RPMI8226 (cell line): ENCODE data around the gene PTPRU.
"Not testable (repeated sequence)": the region's sequence is repeated elsewhere in the genome, so short reads cannot be mapped to it uniquely, and the experiment has no call there.

Experiments used
- DNase-seq: peaks from one replicate; pipeline ENCODE4 v3.0.0-alpha.2; 2015

Gene PTPRU

DNA sequence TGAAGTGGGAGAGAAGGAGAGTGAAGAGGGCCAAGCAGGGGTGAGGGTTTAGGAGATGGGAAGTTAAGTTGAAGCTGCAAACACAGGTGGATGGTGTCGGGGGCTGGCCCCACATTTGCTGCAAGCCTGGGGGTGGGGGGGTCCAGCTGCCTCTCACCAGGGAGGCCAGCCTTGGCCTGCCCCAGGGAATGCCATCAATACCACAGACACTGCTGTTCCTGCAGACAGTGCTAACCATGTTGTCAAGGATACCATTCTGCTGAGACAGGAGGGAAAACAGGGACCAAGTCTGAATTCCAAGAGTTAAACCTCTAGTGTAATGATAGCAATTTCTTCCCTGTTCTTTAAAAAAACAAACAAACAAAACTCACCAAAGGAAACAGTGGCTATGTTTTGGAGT, 13.6 kb upstream of the PTPRU start:
- no peak for DNase-seq

DNA sequence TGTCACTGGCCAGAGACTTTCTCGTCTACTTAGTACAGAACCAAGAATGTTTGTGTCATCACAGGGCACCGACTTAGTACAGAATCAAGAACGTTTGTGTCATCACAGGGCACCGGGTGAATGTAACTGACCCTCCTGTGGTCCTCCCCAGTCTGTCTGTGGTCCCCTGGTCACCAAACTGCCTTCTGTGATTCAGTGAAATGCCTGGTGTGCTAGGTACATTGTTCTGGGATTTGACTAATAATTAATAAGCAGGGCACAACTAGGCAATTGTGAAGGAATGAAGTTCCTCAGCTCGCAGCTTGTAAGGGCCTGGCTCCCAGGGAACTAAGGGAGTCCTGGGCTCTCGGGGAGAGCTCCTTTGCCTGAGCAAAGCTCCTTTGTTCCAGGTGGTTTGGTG, 12.8 kb upstream of the PTPRU start:
- no peak for DNase-seq

DNA sequence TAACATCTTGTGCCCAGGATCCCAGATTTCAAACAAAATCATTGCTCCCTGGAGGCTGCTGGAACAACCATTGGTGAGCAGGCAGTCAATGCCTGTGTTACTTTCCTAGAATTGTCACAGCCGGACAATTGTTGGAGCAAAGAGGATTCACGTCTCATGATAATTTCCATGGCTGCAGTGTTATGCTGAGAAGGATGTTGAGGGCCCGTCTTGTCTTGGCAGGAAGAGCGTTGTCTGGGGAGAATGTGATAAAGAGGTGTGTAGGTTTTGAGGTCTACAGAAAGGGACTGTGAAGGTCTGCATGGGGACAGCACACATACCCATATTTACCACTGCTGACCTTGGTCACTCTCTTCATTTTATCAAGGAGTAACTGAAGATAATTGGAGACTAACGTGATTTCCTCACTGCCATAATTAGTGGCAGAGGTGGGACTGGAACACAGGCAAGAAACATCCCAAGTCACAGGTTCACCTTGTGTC, 11.9 kb upstream of the PTPRU start:
- no peak for DNase-seq

DNA sequence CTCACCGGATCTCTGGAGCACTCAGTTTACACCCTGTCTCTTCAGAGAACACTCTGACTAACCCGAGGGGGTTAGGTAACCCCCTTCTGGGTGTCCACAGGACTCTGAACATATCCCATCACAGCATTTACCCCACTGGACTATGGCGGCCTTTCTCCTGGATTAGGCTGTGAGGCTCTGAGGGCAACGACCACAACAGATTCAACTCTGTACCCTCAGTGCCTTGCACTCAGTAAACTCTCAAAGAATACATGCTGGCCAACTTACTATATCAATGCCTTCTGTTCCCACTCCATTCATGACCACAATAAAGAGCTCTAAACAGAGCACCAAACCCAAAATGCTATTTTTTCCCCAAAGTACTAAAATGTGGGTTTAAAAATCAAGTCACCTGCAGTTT, 11.0 kb upstream of the PTPRU start:
- no peak for DNase-seq

DNA sequence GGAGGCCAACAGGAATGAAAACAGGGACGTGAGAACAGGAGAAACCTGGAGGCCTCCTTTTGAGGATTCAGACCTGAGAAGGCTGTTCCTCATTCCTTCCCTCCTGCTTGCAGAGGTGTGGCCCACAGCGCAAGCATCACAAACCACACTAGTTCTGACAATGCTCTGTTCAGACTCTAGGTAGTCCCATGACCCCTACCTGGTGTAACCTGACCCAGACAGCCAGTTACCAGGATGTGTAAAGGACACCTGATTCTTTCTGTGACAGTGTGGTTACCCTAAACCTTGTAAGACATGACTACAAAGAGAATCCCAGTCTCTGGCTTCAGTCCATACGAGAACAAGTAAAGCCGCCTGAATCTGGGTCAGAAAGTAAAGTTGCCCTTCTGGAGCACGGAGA, 8.8 kb upstream of the PTPRU start:
- no peak for DNase-seq

DNA sequence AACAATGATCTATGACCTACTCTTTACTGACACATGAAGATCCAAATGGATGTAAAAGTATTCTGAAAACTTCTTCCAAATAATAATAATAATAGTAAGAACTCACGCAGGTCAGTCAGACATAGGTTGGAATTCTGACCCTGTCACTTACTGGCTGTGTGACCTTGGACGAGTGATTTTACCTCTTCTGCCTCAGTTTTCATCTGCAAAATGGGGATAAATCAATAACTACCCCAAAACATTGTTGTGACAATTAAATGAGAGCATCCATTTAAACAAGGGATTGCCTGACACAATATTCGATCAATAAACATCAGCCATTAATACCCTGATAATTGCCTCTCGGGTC, 6.1 kb upstream of the PTPRU start:
- DNase-seq = no peak

DNA sequence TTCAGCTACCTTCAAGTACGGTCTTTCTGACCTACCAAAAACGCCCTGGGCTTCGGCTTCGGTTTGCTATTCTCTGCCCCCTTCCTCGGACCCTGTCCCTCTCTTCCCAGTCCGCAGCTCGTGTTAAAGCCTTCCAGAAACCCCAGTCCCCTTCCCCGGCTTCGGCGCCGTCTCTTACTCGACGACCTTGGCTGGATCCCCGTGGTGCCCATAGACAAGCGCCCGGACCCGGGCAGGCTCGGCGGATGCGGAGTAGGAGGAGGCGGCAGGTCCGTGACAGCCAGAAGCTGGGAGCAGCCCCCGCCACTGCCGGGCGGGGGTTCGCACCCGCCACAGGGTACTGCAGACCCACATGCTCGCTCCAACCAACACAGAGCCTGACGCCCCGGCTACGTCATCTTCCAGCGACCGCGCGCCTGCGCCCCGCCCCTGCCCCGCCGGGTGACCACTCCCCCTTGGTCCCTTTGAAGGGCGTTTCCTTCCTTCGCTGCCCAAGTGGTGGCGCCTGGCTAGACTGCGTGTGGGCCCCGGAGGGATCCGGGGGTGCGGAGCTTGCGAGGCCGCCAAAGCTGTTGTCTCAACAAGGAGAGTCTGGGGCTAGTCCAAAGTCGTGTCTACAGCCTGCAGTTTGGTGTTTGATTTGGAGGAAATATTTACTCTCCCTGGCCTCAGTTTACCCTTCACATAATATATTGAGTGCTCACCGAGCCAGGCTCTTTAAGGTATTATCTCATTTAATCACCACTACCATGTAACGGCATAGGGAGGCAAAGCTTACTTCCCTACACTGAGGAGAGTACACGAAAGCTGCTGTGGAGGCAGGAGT, 5.6 kb upstream of the PTPRU start, which contains the start of gene MECR:
Gene MECR, minus strand, starts transcription at position 382 of the 826 bp plus-strand sequence. Its CDS starts 28 bp downstream, at position 354.
- DNase-seq = peak; percentile 96

DNA sequence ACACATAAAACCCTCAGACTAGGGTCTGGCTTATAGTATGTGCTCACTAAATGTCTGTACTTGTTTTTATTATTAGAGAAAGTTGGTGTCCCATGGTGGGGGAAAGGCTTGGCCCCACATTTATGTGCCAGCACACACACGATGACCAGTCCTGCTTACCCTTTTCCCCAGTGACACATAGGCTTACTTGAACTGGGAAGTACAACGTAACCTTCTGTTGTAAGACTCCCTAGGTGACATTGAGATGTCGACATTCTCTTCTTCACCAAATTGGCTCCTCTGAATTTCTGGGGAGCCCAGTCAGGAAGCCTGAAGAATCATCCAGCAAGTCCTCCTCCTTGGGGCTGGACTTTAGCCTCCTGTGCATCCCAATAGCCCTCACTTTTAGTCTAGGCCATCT, 3.9 kb upstream of the PTPRU start:
- DNase-seq = no peak

DNA sequence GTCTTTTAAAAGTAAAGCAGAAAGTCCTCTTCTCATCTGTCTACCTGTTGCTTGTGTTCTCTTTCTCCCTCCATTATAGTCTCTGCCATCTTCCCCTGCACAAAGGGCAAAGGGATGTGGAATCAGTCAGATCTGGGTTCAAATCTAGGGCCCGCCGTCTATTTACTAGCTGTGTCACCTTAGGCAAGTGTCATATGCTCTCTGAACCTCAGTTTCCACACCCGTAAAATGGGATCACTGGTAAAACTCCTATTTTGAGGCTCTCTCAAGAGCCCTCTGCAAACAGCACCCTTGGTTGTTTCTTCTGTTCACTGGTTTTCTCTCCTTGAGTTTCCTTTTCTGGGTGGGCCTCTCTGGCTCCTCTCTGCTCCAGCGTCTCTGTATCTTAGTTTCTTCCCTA, 2.6 kb upstream of the PTPRU start:
- no peak for DNase-seq

DNA sequence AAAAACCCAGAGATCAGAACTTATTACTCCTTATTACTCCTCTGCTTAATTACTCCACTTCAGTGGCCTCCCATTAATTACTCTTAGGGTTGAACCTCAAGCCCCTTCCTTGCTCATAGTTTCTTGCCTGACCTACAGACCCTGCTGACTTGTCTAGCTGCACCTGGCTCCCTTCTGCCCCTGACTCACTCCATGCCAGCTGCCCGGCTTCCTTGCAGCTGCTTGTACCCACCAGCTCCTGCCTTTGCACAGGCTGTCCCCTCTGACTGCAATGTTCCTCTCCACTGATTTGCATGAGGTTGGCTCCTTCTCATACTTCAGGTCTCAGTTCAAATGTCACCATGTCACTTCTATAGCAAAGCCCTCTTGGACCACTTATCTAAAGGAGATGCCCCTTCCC, 1.9 kb upstream of the PTPRU start:
- no peak for DNase-seq

DNA sequence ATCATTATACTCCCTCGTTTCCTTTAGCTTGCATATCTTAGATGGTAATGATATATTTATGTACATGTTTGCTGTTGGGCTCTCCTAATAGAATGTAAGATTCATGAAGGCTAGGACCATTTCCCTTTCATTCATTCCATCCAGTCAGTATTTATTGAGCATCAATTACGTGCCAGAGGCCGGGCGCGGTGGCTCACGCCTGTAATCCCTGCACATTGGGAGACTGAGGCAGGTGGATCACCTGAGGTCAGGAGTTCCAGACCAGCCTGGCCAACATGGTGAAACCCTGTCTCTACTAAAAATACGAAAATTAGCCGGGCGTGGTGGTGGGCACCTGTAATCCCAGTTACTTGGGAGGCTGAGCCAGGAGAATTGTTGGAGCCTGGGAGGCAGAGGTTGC, 1.4 kb upstream of the PTPRU start:
- not testable (repeated sequence) for DNase-seq

DNA sequence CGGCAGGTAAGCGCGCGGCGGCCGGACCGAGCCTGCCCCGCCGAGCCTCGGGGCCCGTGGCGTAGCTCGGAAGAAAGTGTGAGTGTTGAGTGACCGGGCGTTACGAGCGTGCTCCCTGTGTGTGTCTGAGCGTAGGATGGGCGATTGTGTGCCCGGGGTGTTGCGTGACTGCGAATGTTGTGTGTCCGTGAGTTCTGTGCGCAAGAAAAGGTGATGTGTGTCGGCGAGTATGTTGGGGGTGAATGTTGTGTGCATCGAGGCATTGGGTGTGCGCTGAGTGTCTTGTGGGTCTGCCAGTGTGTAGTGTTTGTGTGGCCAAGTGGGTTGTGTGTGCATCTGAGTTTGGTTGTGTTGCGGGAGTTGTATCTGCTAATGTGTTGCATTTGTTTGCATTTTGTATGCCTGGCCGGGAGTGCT, 398 bp downstream of the PTPRU start:
- DNase-seq = no peak

DNA sequence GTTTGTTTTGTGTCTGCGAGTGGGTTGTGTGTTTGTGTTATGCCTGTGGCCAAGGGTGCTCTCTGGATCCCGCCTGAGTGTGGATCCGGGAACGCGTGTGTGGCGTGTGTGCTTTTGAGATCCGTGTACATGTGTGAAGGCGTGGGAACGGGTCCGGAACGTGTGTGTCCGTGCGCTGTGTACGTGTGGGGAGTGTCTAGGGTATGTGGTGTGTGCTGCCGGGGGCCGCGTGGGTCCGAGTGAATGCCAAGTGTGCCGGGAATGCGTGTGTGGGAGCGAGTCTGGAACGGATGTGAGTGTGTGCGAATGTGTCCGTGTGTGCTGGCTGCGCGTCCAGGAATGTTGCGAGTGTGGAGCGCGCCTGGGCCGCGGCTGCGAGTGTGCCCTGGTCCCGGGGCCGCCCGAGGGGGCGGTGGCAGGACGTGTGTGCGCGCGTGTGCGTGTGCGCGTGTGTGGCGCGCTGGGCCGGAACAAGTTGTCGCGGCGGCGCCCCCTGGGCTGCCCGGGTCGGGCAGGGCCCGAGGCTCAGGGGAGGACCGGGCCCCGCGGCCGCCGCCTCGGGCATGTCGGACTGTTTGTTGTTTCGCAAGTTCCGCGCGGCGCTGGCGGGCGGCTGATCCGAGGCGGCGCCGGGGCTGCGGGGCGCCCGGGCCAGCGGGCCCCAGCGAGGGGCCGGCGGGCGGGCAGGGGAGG, 953 bp downstream of the PTPRU start:
- DNase-seq = peak; percentile 47

DNA sequence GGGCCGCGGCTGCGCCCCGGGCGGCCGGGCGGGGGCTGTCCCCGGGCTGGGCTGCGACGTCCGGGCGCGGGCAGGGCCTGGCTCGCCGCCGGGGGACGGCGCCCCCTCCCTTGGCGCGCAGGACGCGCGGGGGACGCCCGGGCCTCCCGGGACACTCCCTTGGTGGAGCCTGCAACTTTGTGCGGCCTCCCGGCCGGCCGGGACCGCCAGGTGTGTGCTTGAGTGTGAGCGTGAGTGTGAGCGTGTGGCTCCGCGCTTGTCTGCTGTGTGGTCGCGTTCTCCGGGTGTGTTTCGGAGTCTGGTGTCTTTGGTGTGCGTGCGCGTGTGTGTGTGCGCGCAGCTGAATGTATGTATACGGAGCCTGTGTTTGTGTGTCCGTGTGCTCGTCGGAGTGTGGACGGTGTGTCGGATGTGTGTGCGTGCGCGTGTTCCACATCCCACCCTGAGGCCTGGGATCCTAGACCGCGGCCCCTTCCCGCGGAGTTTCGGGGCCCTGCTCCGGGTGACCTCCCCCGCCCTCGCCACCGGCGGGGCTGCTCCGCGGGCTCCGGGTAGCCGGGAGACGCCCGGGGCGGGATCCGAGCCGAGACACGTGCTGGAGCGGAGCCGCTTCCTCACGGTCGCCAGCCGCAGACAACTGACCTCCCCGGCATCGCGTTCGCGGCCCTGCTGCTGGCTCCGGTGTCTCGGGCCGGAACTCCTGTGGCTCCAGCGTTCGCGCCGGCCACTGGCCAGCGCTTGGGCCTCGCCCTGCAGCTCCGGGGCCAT, 1.7 kb downstream of the PTPRU start:
- DNase-seq = peak; percentile 22

DNA sequence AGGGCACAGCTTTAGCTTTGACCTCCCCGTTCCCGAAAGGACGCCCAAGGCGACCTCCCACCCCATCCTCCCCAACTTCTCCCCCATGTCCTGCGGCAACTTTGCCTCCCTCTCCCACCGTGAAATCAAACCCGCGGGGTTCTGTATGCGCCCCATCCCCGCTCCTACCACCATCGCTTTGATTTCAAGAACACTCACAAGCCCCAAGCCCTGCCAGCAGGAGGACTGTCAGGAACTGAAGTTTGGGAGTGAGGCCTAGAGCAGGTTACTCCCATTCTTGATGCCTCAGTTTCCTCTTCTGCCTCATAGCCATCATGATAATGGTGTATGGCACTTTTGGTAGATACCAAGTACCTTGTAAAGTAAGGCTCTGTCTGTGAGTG, 2.3 kb downstream of the PTPRU start:
- no peak for DNase-seq

DNA sequence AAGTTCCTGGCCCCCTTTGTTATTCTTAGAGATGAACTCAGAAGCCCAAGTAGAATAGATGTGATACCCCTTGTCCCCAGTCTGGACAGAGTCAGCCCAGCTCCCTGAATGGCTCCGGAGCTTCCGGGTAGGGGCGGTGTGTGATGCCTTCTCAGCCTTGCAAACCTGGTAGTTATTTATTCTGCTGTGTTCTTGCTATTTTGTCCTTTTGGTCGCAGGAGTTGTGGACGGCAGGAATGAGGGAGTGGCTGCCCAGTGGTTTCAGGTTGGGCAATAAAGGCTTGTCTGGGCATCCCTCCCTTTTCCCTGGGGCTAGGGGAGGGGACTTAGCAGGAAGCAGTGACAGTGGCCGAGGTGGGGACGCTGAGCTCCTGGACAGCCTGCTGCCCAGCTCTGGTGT, 2.8 kb downstream of the PTPRU start:
- DNase-seq = no peak

DNA sequence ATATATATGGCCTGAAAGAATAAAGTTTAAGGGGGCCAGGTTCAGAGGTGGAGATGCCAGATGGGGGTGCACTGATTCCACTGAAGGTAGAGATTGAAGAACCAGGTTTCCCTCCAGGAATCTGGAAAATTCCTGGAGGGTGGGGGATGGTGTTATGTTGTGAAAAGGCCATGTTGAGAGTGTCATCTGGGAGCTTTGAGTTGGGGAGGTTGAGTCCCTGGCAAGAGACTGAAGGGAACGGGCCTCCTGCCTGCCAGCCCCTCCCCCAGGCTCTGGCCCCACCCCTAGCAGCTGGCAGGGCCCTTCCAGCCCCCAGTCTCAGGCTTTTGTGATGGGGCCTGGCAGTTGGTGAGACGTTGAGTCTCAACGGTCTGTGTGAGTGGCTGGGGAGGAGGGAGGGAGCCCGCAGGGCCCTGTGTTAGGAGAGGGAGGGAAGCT, 4.1 kb downstream of the PTPRU start:
- no peak for DNase-seq

DNA sequence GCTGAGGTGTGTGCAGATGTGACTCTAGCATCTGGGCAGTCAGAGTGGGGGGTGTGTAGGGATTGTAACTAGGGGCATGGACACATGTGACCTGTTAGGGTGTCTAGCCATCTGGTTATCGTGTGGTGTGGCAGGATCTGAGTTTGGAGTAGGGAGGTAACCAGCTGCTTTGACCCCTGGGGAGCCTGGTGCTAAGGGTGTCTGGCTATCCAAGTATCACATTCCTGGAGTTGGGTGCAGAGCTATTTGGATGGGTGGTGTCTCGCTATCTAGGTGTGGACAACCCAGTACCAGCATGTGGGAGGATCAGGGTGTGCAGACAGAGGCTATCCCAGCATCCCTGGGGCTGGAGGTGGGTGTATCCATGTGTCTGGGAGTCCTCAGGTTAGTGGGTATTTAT, 4.7 kb downstream of the PTPRU start:
- no peak for DNase-seq

DNA sequence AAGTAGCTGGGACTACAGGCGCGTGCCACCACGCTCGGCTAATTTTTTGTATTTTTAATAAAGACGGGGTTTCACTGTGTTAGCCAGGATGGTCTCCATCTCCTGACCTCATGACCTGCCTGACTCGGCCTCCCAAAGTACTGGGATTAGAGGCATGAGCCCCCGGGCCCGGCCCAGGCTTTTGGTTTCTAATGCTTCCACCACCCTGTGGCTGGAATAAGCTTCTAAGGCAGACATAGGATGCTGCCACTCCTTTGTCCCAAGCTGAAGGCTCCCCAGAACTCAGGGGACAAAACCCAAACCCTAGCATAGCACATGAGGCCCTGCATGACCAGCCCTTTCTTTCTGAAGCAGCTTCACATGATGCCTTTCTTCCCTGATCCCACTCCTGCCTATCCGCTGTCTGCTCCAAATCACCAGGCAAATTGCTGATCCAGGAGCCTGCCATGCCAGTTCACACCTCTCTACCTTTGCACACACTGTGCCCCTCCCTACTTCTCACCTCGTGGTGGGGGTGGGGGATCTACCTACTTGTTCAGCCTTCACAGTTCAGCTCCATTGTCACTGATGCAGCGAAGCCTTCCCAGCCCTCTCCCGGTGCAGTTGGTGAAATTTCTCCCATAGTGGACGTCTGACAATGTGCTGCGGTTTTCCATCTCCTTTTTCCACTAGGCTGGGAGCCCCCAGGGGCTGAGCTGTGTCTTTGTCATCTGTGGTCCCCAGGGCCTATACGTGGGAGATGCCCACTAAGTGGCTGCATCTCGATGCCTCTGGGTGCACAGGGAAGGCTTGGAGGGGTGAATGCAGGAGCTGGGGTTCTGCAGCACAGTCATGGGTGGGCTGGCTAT, 6.9 kb downstream of the PTPRU start:
- DNase-seq = no peak

DNA sequence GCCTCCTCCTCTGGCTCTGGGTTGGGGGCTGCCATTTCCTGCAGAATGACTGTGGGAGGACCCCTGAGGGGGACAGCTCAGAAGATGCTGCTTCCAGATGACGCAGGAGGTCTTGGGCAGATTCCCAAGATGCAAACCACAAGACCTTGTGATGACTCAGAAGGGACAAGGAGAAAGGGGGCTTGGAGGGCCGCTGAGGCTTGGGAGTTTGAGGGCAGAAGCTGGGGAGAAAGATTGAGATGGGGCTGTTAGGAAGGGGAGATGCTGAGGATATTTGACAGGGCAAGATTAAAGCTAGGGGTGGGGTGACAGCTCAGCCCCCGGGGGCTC, 7.5 kb downstream of the PTPRU start:
- no peak for DNase-seq

DNA sequence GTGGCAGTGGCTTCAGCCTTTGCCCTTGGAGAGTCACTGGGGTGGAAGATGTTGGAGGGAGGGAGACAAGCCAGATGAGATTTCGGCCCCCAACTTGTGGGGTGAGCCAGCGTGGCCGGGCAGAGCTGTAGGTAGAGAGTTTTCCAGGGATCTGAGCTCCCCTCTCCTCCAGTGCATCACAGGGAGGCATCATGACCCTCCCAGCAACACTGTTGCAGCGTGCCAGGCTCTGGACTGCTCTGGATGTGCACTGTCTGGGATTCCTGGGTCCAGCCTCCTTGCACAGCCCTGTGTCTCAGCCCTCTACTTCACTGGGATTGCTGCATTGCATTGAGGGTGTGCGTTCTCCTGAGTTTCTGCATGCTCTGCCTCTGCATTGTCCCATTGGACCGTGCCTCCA, 8.9 kb downstream of the PTPRU start:
- no peak for DNase-seq

DNA sequence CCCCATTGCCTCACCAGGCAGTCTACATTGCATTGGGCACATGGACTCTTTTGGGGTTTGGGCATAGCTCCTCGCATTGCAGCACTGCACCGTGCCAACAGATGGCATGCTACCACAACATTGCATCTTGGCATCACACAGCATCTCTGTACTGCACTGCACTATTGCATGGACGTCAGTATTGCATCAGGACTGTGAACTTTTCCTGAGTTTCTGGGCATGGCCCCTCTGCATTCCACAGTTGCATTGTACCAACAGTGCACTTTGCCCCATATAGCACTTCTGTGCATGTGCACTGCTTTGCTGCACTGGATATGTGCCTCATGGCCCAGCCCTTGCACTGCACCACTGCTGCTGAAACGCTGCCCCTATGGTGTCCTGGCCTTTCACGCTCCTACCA, 9.6 kb downstream of the PTPRU start:
- DNase-seq = peak; percentile 71

DNA sequence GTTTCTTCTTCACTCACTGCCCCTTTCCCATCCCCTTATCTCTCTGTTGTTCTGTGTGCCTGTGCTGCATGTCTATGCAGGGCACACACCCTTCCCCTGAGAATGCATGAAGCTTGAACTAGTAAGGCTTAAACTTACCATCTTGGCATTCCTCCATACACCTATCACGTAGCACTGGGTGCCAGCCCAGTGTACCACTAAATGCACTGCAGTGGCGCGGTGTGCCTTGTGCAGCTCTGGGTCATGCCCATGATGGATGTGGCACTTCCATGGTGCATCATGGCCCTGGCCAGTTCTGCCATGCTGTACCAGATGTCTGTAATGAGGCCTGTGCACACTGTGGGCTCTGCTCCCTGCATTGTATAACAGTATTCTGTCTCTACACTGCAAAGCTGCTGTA, 10.7 kb downstream of the PTPRU start:
- no peak for DNase-seq
